Caco-2 (cell line): ENCODE measurements around the gene TRAPPC6A. TPM values are rescaled to one million over a fixed set of nuclear protein-coding genes. Genes with fewer than 3 reads are reported as not detected.

Experiments used
- BruUV-seq: library from RNA; stranded (reverse); fragments of 400-500 nt; replicated peaks from 2 replicates; lab custom pipeline; 2021; lab: Mats Ljungman, UMichigan
- CTCF ChIA-PET: fragments of 300-600 bp; sonication (Branson Sonifier 250); formaldehyde crosslinking; loops from one replicate; lab custom pipeline; 2022; ENCODE audit warnings: antibody characterized with exemption; lab: Charles Lee
- POLR2A ChIA-PET: fragments of 300-600 bp; sonication (Branson Sonifier 250); formaldehyde crosslinking; loops from one replicate; lab custom pipeline; 2022; ENCODE audit warnings: antibody characterized with exemption; lab: Charles Lee
- DNase-seq, 2 experiments: peaks; one replicate each; pipeline versions ENCODE4 v3.0.0 to v3.0.0-alpha.2; 2020 to 2022
- H3K27me3 ChIP-seq: replicated peaks from 2 replicates; pipeline ENCODE4 v1.6.0; 2011; ENCODE audit warnings: low read length; ENCODE audit not compliant: control insufficient read depth, insufficient read depth
- H3K36me3 ChIP-seq: 2 replicates; pipeline ENCODE4 v1.5.1; 2011; ENCODE audit warnings: low read length; ENCODE audit not compliant: control insufficient read depth, insufficient read depth
- H3K4me1 ChIP-seq: fragments of 250-450 bp; sonication (Bioruptor Pico); 2 replicates; pipeline ENCODE4 v1.5.1; 2020; ENCODE audit warnings: mild to moderate bottlenecking
- H3K4me3 ChIP-seq: 2 replicates; pipeline ENCODE4 v1.5.1; 2011; ENCODE audit warnings: low read depth, mild to moderate bottlenecking, control low read depth, low read length
- H3K9me3 ChIP-seq: fragments of 250-450 bp; sonication (Bioruptor Pico); 2 replicates; pipeline ENCODE4 v1.5.1; 2020; ENCODE audit warnings: mild to moderate bottlenecking, moderate library complexity
- H3K27ac Mint-ChIP-seq: one replicate; pipeline ENCODE4 v1.8.0; 2022; ENCODE audit warnings: mixed read lengths; ENCODE audit not compliant: unreplicated experiment
- H3K27me3 Mint-ChIP-seq: one replicate; pipeline ENCODE4 v1.8.0; 2022; ENCODE audit warnings: mixed read lengths; ENCODE audit not compliant: insufficient read depth, unreplicated experiment
- H3K36me3 Mint-ChIP-seq: one replicate; pipeline ENCODE4 v1.8.0; 2022; ENCODE audit warnings: mild to moderate bottlenecking, mixed read lengths; ENCODE audit not compliant: insufficient read depth, unreplicated experiment
- H3K4me1 Mint-ChIP-seq: one replicate; pipeline ENCODE4 v1.8.0; 2022; ENCODE audit warnings: low read depth, mixed read lengths; ENCODE audit not compliant: unreplicated experiment
- H3K4me3 Mint-ChIP-seq: one replicate; pipeline ENCODE4 v1.8.0; 2022; ENCODE audit warnings: mild to moderate bottlenecking, moderate library complexity, mixed read lengths; ENCODE audit not compliant: unreplicated experiment
- H3K9me3 Mint-ChIP-seq: one replicate; pipeline ENCODE4 v1.8.0; 2022; ENCODE audit warnings: mixed read lengths; ENCODE audit not compliant: unreplicated experiment
- intact Hi-C: fragments of 100-400 bp; cut with micrococcal nuclease; formaldehyde crosslinking; loops from one replicate; pipeline ENCODE4 v1.10.0; 2022; ENCODE audit not compliant: unreplicated experiment
- total RNA-seq: library from RNA; stranded (reverse); gene quantifications from 2 replicates; pipeline ENCODE4 v1.2.3, GENCODE V29; 2022
- TF ChIP-seq, protein P1 (sequence below), 2 experiments: fragments of 200-600 bp in 1 of 2; IDR thresholded peaks; 1 replicate in 1 of 2; 2 replicates in 1 of 2; pipeline versions ENCODE4 v1.5.1 to v1.8.0; 2011 to 2022; ENCODE audit warnings: antibody characterized with exemption in 1 of 2, control low read depth in 1 of 2, inconsistent platforms in 1 of 2, low read depth in 1 of 2, low read length in 1 of 2, mild to moderate bottlenecking in 1 of 2, moderate library complexity in 1 of 2; ENCODE audit not compliant: insufficient read depth in 1 of 2, severe bottlenecking in 1 of 2, unreplicated experiment in 1 of 2

Gene TRAPPC6A
- total RNA-seq, 1 experiment from 2014 or later = 53.2 TPM

DNA sequence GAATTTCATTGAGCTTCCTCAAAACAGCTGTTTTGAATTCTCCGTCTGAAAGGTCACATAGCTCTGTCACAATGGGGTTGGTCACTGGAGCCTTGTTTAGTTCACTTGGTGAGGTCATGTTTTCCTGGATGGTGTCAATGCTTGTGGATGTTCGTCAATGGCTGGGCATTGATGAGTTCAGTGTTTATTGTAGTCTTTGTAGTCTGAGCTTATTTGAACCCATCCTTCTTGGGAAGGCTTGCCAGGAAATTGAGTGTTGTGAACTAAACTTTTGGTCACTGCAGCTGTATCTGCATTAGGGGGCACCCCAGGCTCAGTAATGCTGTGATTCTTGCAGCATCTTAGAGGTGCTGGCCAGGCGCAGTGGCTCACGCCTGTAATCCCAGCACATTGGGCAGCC lies 22.5 kb upstream of the TRAPPC6A start:
- peak; percentile 65 for DNase-seq
- TF ChIP-seq, protein P1, sequence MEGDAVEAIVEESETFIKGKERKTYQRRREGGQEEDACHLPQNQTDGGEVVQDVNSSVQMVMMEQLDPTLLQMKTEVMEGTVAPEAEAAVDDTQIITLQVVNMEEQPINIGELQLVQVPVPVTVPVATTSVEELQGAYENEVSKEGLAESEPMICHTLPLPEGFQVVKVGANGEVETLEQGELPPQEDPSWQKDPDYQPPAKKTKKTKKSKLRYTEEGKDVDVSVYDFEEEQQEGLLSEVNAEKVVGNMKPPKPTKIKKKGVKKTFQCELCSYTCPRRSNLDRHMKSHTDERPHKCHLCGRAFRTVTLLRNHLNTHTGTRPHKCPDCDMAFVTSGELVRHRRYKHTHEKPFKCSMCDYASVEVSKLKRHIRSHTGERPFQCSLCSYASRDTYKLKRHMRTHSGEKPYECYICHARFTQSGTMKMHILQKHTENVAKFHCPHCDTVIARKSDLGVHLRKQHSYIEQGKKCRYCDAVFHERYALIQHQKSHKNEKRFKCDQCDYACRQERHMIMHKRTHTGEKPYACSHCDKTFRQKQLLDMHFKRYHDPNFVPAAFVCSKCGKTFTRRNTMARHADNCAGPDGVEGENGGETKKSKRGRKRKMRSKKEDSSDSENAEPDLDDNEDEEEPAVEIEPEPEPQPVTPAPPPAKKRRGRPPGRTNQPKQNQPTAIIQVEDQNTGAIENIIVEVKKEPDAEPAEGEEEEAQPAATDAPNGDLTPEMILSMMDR (IDR thresholded peaks at IDR 0.05; ENCODE audit: insufficient read depth in 1 of 2, low read depth in 1 of 2, low read length in 1 of 2, severe bottlenecking in 1 of 2, unreplicated experiment in 1 of 2) = peak; percentile 34 to 42
- peaks cover 5% of the 10 kb centered on the region for H3K36me3 Mint-ChIP-seq
- Histone ChIP-seq H3K27me3 (no peaks in the 10 kb centered on the region), H3K4me1 (no peaks in the 10 kb centered on the region), H3K9me3 (no peaks in the 10 kb centered on the region), H3K36me3 (no peaks in the 10 kb centered on the region), H3K4me3 (no peak overlapping the region)
- H3K4me1 Mint-ChIP-seq = no peaks in the 10 kb centered on the region
- POLR2A ChIA-PET = no interaction called here
- no peak overlapping the region for H3K4me3 Mint-ChIP-seq
- no peak overlapping the region for H3K27ac Mint-ChIP-seq
- BruUV-seq = no TSS peak
- H3K9me3 Mint-ChIP-seq = no peaks in the 10 kb centered on the region
- CTCF ChIA-PET = interaction anchor here (0.5 to 1.2 kb wide), 11 partner anchors 22 to 552 kb away, joined by 3 to 7 read pairs (median 3); partner anchors contain the start of genes BLOC1S3 and TRAPPC6A
- peaks cover 8% of the 10 kb centered on the region for H3K27me3 Mint-ChIP-seq
- intact Hi-C loops = loop anchor here (1.0 to 2.0 kb wide), 3 partner anchors 48 to 278 kb away; no protein-coding TSS in a partner anchor

DNA sequence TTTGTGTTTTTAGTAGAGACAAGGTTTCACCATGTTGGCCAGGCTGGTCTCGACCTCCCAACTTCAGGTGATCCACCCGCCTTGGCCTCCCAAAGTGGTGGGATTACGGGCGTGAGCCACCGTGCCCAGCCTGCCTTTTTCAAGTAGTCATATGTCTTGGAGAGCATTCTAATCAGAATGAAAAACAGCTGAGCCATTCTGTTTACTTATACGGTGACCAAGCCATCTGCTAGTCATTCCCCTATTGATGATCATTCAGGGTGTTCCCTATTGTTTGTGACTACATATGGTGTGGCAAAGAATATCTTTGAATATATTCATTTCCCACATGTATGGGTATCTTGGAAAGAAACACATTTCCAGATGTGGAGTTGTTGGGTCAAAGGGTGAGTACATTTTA lies 17.7 kb upstream of the TRAPPC6A start:
- H3K4me3 Mint-ChIP-seq = no peak overlapping the region
- peaks cover 5% of the 10 kb centered on the region for H3K36me3 Mint-ChIP-seq
- Histone ChIP-seq H3K9me3 (no peaks in the 10 kb centered on the region), H3K27me3 (no peaks in the 10 kb centered on the region), H3K4me1 (no peaks in the 10 kb centered on the region), H3K36me3 (no peaks in the 10 kb centered on the region), H3K4me3 (no peak overlapping the region)
- H3K27ac Mint-ChIP-seq = no peak overlapping the region
- TF ChIP-seq, protein P1 (IDR thresholded peaks at IDR 0.05; ENCODE audit: insufficient read depth in 1 of 2, low read depth in 1 of 2, low read length in 1 of 2, severe bottlenecking in 1 of 2, unreplicated experiment in 1 of 2) = no peak
- no peaks in the 10 kb centered on the region for H3K9me3 Mint-ChIP-seq
- intact Hi-C loops = no loop called here
- peaks cover 8% of the 10 kb centered on the region for H3K27me3 Mint-ChIP-seq
- DNase-seq = no peak
- BruUV-seq = no TSS peak
- ChIA-PET POLR2A (no interaction called here), CTCF (no interaction called here)
- no peaks in the 10 kb centered on the region for H3K4me1 Mint-ChIP-seq

DNA sequence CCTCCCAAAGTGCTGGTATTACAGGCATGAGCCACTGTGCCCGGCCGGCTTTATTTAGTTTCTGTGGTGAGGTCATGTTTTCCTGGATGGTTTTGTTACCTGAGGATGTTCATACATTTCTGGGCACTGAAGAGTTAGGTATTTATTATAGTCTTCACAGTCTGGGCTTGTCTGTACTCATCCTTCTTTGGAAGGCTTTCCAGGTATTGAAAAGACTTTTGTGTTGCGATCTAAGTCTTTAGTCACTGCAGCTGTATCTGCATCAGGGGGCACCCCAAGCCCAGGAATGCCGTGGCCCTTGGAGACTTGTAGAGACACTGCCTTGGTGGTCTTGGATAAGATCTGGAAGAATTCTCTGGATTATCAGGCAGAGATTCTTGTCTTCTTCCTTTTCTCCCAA lies 13.3 kb upstream of the TRAPPC6A start:
- no peak for DNase-seq
- no peaks in the 10 kb centered on the region for H3K27me3 ChIP-seq
- H3K9me3 ChIP-seq = no peaks in the 10 kb centered on the region
- BruUV-seq = no TSS peak
- H3K4me3 Mint-ChIP-seq = no peak overlapping the region
- TF ChIP-seq, protein P1 (IDR thresholded peaks at IDR 0.05; ENCODE audit: insufficient read depth in 1 of 2, low read depth in 1 of 2, low read length in 1 of 2, severe bottlenecking in 1 of 2, unreplicated experiment in 1 of 2) = no peak
- intact Hi-C loops = no loop called here
- no peaks in the 10 kb centered on the region for H3K4me1 ChIP-seq
- no peaks in the 10 kb centered on the region for H3K4me1 Mint-ChIP-seq
- no peaks in the 10 kb centered on the region for H3K9me3 Mint-ChIP-seq
- H3K27ac Mint-ChIP-seq = no peak overlapping the region
- CTCF ChIA-PET = no interaction called here
- no peaks in the 10 kb centered on the region for H3K36me3 ChIP-seq
- POLR2A ChIA-PET = no interaction called here
- H3K4me3 ChIP-seq = no peak overlapping the region
- no peaks in the 10 kb centered on the region for H3K27me3 Mint-ChIP-seq
- no peaks in the 10 kb centered on the region for H3K36me3 Mint-ChIP-seq
